SK-N-DZ (cell line): Measurements from ENCODE around the gene KRT4.

Experiments
- DNase-seq: peaks from one replicate; pipeline ENCODE4 v3.0.0-alpha.2; 2015; ENCODE audit warnings: low spot score

KRT4 gene

GRCh38 chr12:52821826-52822660, 8.1 kb upstream of the KRT4 start:
- DNase-seq: no peak

- DNase-seq: no peak
Observed at GRCh38 chr12:52821071-52821730, 7.3 kb upstream of the KRT4 start.

GRCh38 chr12:52820521-52820920, 6.6 kb upstream of the KRT4 start:
- no peak for DNase-seq

GRCh38 chr12:52819731-52820510, 6.0 kb upstream of the KRT4 start:
- no peak for DNase-seq

GRCh38 chr12:52818887-52819420, 5.0 kb upstream of the KRT4 start:
- DNase-seq: no peak

- DNase-seq: no peak
Observed at GRCh38 chr12:52818388-52818787, 4.5 kb upstream of the KRT4 start.

- DNase-seq: no peak
Observed at GRCh38 chr12:52817699-52818238, 3.9 kb upstream of the KRT4 start.

- no peak for DNase-seq
Observed at GRCh38 chr12:52817003-52817698, 3.2 kb upstream of the KRT4 start.

- no peak for DNase-seq
Observed at GRCh38 chr12:52815676-52816588, 2.0 kb upstream of the KRT4 start.

GRCh38 chr12:52815161-52815560, 1.2 kb upstream of the KRT4 start:
- DNase-seq: no peak

GRCh38 chr12:52814710-52815155, 817 bp upstream of the KRT4 start:
- DNase-seq: no peak

- DNase-seq: no peak
Observed at GRCh38 chr12:52813203-52813819, 605 bp downstream of the KRT4 start.

- DNase-seq: no peak
Observed at GRCh38 chr12:52812749-52813148, 1.2 kb downstream of the KRT4 start.

GRCh38 chr12:52812073-52812400, 1.9 kb downstream of the KRT4 start:
- no peak for DNase-seq

GRCh38 chr12:52811191-52812072, 2.5 kb downstream of the KRT4 start:
- DNase-seq: no peak

- no peak for DNase-seq
Observed at GRCh38 chr12:52810554-52810953, 3.4 kb downstream of the KRT4 start.

GRCh38 chr12:52809166-52809565, 4.8 kb downstream of the KRT4 start:
- DNase-seq: no peak

- DNase-seq: no peak
Observed at GRCh38 chr12:52808573-52809160, 5.2 kb downstream of the KRT4 start.
